DMS 273 (cell line): ENCODE data around the gene CCDC34.
"Not testable (repeated sequence)": the region's sequence is repeated elsewhere in the genome, so short reads cannot be mapped to it uniquely, and the experiment has no call there.

Experiments used
- DNase-seq: peaks from one replicate; lab custom pipeline; 2025; ENCODE audit not compliant: unreplicated experiment; lab: John Stamatoyannopoulos, UW

The CCDC34 gene

DNA sequence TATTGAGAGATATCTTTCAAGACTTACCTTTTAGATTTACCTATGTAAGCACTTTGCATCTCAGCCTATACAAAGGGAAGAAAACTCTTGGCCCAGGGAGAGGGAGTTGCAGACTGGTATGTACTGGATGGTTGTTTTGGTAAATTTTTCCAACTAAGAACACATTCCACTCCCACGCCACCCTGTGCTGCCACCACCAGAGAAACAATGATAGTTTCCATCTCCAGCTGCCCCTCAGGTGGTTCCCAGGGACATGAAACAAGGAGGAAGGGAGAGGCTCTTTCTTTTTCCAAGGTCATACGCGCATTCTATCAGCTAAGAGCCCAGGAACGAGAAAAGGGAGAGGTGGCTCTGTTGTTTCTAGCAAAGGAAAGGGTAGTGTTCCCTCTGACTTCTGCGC, 34.4 kb downstream of the CCDC34 start:
- DNase-seq, result no peak

DNA sequence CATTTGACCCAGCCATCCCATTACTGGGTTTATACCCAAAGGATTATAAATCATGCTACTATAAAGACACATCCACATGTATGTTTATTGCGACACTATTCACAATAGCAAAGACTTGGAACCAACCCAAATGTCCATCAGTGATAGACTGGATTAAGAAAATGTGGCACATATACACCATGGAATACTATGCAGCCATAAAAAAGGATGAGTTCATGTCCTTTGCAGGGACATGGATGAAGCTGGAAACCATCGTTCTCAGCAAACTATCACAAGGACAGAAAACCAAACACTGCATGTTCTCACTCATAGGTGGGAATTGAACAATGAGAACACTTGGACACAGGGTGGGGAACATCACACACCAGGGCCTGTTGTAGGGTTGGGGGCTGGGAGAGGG, 36.0 kb downstream of the CCDC34 start:
- not testable (repeated sequence) for DNase-seq

DNA sequence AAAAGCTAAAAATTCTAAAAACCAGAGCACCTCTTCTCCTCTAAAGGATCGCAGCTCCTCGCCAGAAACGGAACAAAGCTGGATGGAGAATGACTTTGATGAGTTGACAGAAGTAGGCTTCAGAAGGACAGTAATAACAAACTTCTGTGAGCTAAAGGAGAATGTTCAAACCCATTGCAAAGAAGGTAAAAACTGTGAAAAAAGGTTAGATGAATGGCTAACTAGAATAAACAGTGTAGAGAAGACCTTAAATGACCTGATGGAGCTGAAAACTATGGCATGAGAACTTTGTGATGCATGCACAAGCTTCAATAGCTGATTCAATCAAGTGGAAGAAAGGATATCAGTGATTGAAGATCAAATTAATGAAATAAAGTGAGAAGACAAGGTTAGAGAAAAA, 40.8 kb downstream of the CCDC34 start:
- DNase-seq, result not testable (repeated sequence)

DNA sequence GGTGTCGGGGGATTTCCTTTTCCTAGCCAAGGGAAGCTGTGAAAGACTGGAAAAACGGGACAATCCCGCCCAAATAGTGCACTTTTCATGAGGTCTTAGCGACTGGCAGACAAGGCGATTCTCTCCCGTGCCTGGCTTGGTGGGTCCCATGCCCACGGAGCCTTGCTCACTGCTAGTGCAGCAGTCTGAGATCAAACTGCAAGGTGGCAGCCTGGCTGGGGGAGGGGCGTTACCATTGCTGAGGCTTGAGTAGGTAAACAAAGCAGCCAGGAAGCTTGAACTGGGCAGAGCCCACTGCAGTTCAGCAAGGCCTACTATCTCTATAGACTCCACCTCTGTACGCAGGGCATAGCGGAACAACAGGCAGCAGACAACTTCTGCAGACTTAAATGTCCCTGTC, 41.7 kb downstream of the CCDC34 start:
- not testable (repeated sequence) for DNase-seq

DNA sequence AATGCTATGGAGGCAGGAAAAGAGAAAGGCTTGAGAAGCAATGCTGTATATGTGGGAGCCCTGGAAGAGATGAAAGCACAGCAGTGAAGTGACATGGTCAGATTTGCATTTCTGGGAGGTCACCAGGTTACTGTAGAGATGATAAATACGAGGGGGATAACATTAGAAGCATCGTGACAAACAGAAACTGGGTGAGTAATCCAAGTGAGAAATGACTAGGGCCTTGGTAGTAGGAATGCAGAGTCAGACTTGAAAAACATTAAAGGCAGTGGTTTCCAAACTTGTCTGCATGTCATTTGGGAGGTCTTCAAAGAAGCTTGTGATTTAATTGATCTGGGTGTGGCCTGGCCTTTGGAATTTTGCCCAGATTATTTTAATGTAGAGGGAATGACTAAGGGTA, 43.9 kb downstream of the CCDC34 start:
- no peak for DNase-seq

DNA sequence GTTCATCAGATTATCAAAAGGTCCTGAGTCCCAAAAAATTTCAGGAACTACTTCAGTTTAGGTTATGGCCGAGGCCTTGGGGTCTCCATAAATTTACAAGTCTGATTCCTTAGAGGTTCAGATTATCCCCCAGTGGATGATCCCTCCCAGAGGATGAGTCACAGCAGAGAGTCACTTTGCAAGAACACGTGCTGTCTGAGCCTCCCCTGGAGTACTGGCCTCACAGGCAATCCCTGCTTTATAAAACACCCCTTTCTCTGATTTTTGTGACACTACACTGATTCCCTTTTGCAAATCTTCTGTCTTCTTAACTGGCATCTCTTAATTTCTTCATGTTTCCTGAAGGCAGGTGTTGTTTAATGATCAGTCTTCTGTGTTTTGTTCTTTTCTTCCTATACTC, 45.3 kb downstream of the CCDC34 start:
- no peak for DNase-seq

DNA sequence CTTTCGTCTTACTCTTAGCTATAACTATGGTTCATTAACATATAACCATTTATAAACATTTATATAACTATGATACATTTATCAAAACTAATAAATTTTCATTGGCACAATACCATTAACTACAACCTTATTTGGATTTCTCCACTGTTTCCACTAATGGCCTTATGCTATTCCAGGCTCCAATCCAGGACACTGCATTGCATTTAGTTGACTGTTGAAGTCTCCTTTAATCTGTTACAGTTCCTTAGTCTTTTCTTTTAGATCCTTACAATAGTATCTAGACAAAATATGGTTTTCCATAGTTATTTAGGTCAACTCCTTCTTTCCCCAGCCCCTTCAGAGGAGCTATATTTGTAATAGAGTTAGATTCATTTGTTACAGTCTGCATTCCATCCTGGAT, 47.2 kb downstream of the CCDC34 start:
- no peak for DNase-seq

DNA sequence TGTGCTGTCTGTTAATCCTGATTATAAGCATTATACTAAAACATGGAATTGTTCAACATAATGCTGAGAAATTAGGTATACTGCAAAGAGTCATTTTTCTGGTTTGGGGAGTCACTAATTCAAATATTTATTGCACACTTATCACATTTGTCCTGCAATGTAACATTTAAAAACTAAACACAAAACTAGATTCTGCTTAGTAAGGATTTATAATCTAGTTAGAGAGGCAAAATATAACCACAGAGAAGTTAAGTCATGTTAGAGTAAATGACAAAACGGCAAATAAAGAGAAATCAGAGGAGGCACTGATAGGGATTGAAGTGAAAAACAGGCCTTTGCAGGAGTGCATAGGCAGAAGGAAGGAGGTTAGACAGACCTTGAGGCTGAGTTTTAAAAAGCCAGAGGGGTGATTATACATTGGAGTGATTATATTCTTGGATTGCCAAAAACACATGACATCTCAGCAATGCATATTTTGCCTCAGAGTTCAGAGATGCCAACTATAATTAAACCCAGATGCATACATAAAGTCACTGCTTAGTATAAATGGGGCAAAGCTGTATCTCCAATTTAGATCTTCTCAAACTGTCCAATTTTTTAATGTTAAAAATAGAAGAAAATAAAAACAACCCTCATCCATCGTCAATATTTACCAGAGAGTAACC, 49.7 kb downstream of the CCDC34 start:
- no peak for DNase-seq

DNA sequence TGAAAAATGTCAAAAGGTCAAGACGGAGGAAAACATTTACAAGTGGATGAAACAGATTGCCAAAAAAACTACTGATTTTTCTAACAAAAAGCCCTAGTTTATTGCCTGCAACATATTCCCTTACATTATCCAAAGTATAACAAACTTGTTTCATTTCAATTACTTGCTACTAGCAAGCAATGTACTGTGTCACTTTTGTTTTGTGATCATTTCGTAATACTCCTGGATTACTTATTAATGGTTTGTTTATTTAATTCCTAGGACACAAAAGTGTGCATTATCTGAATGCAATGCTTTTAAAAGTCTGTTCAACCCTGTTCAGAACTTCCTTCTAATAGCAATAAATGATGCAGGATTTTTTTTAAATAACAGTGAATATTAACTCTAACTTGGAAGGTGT, 50.9 kb downstream of the CCDC34 start:
- DNase-seq, result no peak

DNA sequence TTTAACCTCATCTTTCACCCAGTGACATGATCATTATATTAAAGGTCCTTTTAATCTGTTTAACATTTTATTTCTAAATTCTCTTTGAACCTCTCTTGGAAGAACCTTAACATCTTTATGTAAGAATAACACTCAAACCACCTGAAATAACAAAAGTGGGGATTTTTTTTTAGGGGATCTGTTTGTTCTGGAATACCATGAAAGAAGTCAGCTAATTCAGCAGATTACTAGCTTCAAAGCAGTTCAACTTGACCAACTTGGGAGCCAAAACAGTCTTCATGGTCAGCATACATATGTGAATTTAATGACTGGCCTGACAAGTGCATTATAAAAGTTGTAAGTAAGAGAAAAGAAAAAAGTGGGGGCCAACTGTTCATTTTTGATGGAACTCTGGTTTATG, 52.3 kb downstream of the CCDC34 start:
- DNase-seq, result no peak

DNA sequence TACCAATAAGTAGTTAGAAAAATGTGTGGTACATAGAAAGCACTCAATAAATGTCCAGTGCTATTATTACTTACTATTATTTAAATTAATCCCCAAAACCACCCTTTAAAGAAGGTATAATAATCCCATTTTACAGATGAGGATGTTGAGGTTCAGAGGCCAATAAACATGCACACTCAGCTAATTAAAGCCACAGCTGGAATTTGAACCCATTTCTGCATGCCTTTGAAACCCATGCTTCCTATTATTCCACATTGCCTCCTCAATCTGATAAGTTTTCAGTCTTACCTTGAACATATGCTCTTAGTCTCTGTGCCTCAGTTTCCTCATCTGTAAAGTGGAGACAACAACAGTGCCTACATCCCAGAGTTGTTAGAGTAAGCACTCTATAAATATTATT, 52.8 kb downstream of the CCDC34 start:
- no peak for DNase-seq

DNA sequence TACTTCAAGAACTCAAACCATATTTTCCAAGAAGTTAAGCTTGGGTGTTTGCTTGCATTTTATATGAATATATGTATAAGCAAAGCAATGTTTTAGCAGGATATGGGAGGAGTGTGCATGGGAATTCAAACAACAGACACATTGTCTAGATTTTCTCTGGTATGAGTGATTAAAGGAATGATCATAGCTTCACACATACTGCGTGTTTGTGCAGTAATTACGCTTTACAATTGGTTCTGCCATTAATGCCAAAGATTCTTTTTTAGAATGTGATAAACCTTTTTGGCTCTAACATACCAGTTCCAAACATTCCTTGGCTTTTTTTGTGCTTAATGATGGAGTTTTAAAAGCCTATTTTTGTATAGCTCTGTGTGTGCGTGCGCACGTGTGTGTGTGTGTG, 54.0 kb downstream of the CCDC34 start:
- DNase-seq, result no peak

DNA sequence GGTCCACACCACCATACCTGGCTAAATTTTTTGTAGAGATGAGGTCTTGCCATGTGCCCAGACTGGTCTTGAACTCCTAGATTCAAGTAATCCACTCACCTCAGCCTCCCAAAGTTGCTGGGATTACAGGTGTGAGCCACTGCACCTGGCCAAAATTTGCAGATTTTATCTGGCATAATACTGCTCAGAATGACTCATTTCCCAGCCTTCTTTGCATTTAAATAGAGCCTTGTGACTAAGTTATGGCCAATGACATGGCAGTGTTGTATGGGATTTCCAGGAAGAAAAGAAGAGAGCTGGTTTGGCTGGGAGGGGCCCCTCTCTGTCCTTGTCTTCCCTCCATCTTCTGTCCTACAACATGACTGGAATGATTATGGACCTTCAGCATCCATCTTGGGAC, 55.8 kb downstream of the CCDC34 start:
- DNase-seq, result no peak

DNA sequence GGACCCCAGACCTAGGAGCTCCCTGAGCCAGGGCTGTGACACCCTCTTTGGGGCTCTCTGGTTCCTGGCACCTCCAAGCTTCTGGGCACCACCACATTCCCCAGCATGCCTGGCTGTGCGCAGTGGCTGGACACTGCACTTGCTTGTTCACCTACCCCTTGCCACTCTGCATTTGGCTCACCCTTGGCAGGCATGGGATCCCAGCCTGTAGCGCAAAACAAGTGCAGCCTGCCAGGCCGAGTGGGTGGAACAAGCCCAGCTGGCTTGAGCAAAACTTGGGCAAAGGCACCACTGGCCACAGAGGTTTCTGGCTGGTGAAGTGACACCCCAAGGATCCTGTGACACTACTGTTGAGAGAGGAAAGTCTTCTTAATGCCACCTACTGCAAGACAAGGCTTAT, 57.3 kb downstream of the CCDC34 start:
- no peak for DNase-seq

DNA sequence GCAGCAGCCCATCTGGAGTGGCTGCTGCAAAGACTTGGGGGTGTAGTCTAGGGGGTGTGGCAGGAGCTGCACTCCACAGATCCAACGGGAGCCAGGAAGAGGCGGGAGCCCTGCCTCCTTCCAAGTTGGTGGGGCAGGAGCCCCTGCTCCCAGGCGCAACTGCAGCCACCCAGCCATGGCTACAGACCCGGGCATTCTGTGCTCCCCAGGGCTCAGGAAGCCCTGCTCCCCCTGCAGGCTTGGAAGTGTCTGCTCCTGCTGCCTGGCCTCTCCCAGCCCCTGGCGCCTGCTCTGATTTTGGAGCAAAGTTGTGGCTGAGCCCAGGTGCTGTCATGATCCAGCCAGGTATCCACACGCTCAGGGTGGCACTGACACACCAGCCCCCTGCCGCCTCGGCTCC, 58.5 kb downstream of the CCDC34 start:
- DNase-seq, result no peak

DNA sequence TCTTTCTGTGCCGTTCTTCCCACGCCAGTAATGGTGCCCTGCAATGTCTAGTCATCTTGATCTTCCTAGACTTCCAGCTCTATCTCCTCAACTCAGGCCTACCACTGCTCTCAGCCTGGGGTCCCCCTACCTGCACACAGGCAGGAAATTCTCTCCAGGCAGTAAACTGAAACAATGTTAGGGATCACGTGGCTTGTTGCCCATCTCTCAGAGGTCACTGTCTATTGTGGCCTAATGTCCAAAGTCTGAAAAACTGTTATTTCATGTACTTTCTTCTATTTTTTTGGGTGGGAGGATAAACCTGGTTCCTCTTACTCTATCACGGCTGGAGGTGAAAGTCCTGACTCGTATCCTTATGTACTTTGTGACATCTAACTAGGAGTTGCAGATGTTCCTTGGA, 59.1 kb downstream of the CCDC34 start:
- DNase-seq, result no peak

DNA sequence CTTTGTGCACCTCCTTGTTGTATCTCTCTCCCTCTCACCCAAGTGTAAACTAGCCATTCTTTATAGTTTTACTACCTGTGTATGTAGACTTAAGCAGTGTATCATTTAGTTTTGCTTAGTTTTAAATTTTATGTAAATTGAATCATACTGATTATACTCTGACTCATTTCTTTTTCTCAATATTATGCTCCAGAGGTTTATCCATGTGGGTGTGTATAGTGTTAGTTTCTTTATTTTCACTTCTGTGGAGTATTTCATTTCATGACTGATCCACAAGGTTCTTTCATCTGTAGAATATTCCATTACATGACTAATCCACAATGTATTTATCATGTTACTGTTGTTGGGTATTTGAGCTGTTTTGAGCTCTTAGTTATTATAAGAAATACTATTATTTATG, 62.0 kb downstream of the CCDC34 start:
- DNase-seq, result no peak

DNA sequence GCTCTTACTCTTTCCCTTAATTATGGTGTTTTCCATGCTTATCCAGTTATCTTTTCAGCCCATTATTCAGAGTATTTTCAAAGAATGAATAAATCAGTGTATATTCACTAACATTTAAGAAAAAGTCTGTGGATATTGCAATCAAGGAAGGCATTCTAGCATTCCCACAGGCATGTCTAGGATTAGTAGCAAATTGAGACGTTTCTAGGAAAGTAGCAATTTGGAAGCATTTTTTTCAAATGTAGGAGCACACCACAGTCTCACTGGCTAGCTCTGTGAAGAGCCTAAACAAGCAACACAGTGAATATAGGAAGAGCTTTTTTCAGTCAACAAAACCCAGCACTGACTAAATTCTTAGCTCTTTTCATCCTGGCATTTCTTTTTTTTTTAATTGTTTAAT, 65.4 kb downstream of the CCDC34 start:
- no peak for DNase-seq

DNA sequence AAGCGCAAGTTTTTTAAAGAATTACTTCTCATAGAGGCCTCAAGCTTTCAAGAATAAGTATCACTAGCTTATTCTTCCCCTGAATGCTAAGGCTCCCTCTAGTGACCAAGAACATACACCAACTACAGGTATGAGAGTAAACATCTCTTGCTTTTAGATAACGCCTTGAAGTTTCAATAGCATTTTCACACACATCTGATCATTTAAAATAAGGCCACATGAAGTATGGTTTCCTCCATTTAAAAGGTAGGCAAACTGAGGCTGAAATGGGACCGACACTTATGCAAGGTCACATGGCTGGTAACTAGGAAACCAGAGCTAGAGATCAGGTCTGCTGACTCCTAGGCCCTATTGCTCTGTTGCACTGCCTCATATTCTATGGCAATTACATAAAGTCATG, 66.5 kb downstream of the CCDC34 start:
- DNase-seq, result peak; percentile 72

DNA sequence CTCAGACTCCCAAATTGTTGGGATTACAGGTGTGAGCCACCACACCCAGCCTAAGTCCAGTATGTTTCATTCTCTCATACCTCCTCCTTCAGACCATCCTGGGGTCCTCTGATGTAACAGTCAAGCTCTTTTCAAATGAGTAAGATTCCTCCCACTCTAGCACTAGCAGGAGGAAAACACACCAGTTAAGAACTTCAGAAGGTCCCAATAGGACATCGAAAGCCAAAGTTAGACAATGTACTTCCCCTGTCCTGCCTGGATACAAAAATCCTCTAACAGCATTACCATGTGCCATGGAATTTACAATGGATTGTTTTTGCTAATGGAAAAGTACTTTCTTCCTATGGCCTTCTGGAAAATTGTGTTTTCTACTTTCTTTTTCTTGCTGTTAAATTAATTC, 67.1 kb downstream of the CCDC34 start:
- no peak for DNase-seq

DNA sequence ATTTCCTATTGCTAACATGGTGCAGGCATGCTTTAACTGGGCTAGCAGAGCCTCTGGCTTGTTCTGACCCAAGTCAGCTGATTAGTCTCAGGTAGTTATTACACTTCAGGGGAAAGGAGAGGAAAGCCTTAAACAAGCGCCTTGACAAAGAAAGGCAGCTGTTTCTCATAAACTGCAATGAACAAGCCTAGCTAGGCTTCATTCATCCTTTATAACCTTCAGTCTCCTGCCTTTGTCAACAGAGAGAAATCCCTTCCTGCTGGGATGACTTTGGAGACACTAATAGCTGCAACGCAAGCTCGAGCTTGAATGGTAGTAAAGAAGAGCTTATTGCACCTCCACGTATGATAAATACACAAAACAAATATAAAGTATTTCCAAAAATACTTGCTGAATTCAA, 68.4 kb downstream of the CCDC34 start:
- DNase-seq, result no peak

DNA sequence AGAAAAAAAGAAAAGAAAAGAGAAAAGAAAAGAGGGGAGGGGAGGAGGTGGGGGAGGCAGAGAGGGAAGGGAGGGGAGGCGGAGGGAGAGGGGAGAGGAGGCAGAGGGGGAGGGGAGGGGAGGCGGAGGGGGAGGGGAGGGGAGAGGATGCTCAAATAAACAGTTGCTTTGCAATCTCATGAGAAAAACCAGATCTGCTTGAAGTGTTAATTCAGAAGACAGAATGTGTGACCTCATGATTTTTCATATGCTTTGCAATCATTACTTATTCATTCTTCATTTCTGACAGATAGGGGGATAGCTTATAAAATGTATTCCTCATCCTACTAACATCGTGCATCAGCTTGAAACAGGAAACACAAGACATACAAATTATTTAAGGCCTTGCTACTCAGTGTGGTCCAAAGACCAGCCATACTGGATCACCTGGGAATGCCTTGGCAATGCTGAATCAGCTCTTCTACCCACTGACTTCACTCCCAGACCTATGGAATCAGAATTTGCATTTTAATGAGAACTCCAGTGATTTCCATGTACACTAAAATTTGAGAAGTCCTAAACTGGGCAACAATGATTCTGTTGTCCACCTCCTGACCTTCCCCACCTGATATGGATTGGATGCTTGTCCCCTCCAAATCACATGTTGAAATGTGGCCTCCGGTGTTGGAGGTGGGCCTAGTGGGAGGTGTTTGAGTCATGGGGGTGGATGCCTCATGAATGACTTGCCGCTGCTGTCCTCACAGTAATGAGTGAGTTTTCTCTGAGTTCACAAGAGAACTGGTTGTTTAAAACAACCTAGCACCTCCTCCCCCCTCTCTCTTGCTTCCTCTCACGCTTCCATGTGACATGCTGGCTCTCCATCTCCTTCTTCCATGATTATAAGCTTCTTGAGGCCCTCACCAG, 69.2 kb downstream of the CCDC34 start:
- no peak for DNase-seq

DNA sequence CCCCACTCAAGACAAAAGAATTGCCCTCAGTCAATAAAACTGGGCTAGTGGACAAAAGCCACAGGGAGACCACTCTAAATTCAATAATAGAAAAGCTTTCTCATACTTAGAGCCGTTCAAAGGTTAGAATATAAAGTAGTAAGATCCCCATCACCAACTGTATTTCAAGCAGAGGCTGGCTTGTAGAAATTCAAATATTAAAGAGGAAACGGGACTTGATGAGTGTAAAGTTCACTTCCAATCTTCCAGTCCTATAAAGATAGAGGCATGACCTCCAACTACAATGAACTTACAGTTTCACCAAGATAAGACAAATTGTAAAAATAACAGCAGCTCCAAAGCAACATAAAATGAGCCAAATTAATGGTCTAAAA, 70.4 kb downstream of the CCDC34 start:
- no peak for DNase-seq
